Measurements from ENCODE around the gene HRH4. TPM values are rescaled to one million over a fixed set of nuclear protein-coding genes. Genes with fewer than 3 reads are reported as not detected.

HRH4 gene, protein sequence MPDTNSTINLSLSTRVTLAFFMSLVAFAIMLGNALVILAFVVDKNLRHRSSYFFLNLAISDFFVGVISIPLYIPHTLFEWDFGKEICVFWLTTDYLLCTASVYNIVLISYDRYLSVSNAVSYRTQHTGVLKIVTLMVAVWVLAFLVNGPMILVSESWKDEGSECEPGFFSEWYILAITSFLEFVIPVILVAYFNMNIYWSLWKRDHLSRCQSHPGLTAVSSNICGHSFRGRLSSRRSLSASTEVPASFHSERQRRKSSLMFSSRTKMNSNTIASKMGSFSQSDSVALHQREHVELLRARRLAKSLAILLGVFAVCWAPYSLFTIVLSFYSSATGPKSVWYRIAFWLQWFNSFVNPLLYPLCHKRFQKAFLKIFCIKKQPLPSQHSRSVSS
- total RNA-seq, result under 1 TPM in 1 of 2 donors, not detected in 1; 0.20 TPM
- polyA plus RNA-seq (2013, experiment 1 of 2), result 0.07 TPM
- not detected for polyA plus RNA-seq (2013, experiment 2 of 2)
- long read RNA-seq, experiment 1, result 0 reads
- long read RNA-seq, experiment 2, result 0 reads
- long read RNA-seq, experiment 3, result 0 reads
- long read RNA-seq, experiment 4, result 0 reads

DNA sequence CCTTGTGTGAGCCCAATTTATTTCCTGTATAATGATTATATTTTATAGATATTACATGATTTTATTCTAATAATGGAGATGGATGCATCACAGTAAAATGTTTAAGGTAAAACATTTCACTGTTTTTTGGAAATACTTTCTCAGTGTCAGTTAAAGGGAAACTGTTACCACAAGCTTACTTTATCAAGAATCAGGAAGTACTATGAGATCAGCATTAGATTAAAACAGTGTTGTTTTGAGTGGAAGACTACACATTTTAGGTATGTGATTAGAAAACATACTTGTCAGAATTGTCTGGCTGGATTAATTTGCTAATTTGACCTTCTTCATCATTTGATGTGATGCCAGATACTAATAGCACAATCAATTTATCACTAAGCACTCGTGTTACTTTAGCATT is at the start of gene HRH4:
TSS of gene HRH4 (plus strand) at position 250 of the 400 bp plus-strand sequence. CDS start at position 342, 92 bp downstream.
- Histone ChIP-seq H3K36me3 (ENCODE audit: control insufficient read depth, insufficient read depth, low read length) (no peaks in the 10 kb centered on the region), H3K4me1 (ENCODE audit: control insufficient read depth, insufficient read depth, low read length) (no peaks in the 10 kb centered on the region), H3K27me3 (ENCODE audit: control insufficient read depth, insufficient read depth, low read length, poor library complexity, severe bottlenecking) (no peaks in the 10 kb centered on the region), H3K4me3 (ENCODE audit: low read length) (no peak within 1 kb of the TSS), H3K27ac (ENCODE audit: low read depth, low read length) (no peak within 1 kb of the TSS), H3K9me3 (ENCODE audit: control insufficient read depth, low read length) (no peaks in the 10 kb centered on the region), H3K9ac (ENCODE audit: extremely low read depth, low read length, poor library complexity, severe bottlenecking) (no peak within 1 kb of the TSS)
- H3K27ac Mint-ChIP-seq, result no peak within 1 kb of the TSS
- H3K9me3 Mint-ChIP-seq, result peaks cover 9% of the 10 kb centered on the region
- no peak for DNase-seq
- WGBS, 2 experiments (ENCODE audit: insufficient coverage in 1 of 2, insufficient read length in 1 of 2), result 88 to 100% methylated on average over 1 of the region's 1 CpG
- no peaks in the 10 kb centered on the region for H3K4me1 Mint-ChIP-seq
- H3K27me3 Mint-ChIP-seq (ENCODE audit: insufficient read depth), result no peaks in the 10 kb centered on the region
- TF ChIP-seq, protein P1, sequence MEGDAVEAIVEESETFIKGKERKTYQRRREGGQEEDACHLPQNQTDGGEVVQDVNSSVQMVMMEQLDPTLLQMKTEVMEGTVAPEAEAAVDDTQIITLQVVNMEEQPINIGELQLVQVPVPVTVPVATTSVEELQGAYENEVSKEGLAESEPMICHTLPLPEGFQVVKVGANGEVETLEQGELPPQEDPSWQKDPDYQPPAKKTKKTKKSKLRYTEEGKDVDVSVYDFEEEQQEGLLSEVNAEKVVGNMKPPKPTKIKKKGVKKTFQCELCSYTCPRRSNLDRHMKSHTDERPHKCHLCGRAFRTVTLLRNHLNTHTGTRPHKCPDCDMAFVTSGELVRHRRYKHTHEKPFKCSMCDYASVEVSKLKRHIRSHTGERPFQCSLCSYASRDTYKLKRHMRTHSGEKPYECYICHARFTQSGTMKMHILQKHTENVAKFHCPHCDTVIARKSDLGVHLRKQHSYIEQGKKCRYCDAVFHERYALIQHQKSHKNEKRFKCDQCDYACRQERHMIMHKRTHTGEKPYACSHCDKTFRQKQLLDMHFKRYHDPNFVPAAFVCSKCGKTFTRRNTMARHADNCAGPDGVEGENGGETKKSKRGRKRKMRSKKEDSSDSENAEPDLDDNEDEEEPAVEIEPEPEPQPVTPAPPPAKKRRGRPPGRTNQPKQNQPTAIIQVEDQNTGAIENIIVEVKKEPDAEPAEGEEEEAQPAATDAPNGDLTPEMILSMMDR (conservative IDR thresholded peaks at IDR 0.05), result no peak
- no peak within 1 kb of the TSS for H3K4me3 Mint-ChIP-seq
- peaks cover 6% of the 10 kb centered on the region for H3K36me3 Mint-ChIP-seq (ENCODE audit: low read depth)

DNA sequence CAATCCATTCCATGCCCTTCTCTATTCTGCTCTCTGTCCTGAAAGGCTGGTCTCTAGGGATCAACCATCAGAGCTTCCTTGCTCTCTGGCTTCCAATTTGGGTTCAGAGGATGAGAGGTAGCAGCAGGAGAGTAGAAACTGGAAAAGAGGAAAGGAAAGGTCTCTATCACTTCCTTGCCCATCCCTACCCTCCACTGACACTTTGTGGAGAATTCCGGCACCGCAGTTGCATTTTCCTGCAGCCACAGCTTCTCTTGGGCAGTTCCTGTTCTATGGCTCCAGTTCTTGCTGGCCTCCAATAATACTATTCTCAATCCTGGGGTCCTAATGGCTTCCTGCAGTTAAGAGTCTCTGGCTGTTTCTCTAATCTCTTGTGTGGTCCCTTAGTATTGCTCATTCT is 47.3 kb upstream of the HRH4 start:
- DNase-seq, result peak; percentile 75
- Mint-ChIP-seq H3K4me3 (no peak overlapping the region), H3K27ac (no peak overlapping the region)

DNA sequence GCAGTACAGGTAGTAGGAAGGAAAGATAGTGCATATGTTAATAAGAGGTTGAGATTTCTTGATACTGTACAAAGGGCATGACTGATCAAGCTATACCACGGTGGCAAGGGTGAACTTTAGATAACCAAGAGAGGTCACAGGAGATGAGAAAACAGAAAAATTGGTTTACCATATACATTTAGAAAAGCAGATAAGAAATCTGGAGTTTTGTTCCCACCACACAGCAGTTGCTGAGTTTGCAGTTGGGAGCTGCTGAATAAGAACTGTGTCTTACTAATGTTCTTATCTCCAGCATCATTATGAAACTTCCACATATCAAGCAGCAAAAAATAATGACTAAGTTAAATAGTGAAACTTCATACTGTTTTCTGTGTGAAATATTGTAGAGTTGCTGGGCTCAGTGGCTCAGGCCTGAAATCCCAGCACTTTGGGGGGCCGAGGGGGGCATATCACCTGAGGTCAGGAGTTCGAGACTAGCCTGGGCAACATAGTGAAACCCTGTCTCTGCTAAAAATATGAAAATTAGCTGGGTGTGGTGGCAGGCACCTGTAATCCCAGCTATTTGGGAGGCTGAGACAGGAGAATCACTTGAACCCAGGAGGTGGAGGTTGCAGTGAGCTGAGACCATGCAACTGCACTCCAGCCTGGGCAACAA is 46.0 kb upstream of the HRH4 start:
- peaks cover 6% of the 10 kb centered on the region for H3K4me1 Mint-ChIP-seq
- no peaks in the 10 kb centered on the region for H3K36me3 ChIP-seq (ENCODE audit: control insufficient read depth, insufficient read depth, low read length)
- no peak overlapping the region for H3K27ac Mint-ChIP-seq
- H3K36me3 Mint-ChIP-seq (ENCODE audit: low read depth), result no peaks in the 10 kb centered on the region
- H3K9me3 ChIP-seq (ENCODE audit: control insufficient read depth, low read length), result no peaks in the 10 kb centered on the region
- no peak for DNase-seq
- H3K4me1 ChIP-seq (ENCODE audit: control insufficient read depth, insufficient read depth, low read length), result no peaks in the 10 kb centered on the region
- H3K27me3 ChIP-seq (ENCODE audit: control insufficient read depth, insufficient read depth, low read length, poor library complexity, severe bottlenecking), result no peaks in the 10 kb centered on the region
- no peaks in the 10 kb centered on the region for H3K9me3 Mint-ChIP-seq
- H3K27me3 Mint-ChIP-seq (ENCODE audit: insufficient read depth), result peaks cover 2% of the 10 kb centered on the region
- WGBS, 2 experiments (ENCODE audit: insufficient coverage in 1 of 2, insufficient read length in 1 of 2), result 85 to 87% methylated on average over 3 of the region's 3 CpGs
- TF ChIP-seq, protein P1 (conservative IDR thresholded peaks at IDR 0.05), result no peak
- H3K9ac ChIP-seq (ENCODE audit: extremely low read depth, low read length, poor library complexity, severe bottlenecking), result no peak overlapping the region
- H3K4me3 Mint-ChIP-seq, result no peak overlapping the region
- no peak overlapping the region for H3K27ac ChIP-seq (ENCODE audit: low read depth, low read length)
- no peak overlapping the region for H3K4me3 ChIP-seq (ENCODE audit: low read length)

More for the DNA sequence above, 47.3 kb upstream of the HRH4 start:
- no peaks in the 10 kb centered on the region for H3K36me3 Mint-ChIP-seq (ENCODE audit: low read depth)
- 59 to 65% methylated on average over 2 of the region's 2 CpGs for WGBS, 2 experiments (ENCODE audit: insufficient coverage in 1 of 2, insufficient read length in 1 of 2)
- Histone ChIP-seq H3K36me3 (ENCODE audit: control insufficient read depth, insufficient read depth, low read length) (no peaks in the 10 kb centered on the region), H3K4me3 (ENCODE audit: low read length) (no peak overlapping the region), H3K27me3 (ENCODE audit: control insufficient read depth, insufficient read depth, low read length, poor library complexity, severe bottlenecking) (no peaks in the 10 kb centered on the region), H3K4me1 (ENCODE audit: control insufficient read depth, insufficient read depth, low read length) (no peaks in the 10 kb centered on the region), H3K9ac (ENCODE audit: extremely low read depth, low read length, poor library complexity, severe bottlenecking) (no peak overlapping the region), H3K27ac (ENCODE audit: low read depth, low read length) (no peak overlapping the region), H3K9me3 (ENCODE audit: control insufficient read depth, low read length) (no peaks in the 10 kb centered on the region)
- H3K9me3 Mint-ChIP-seq, result no peaks in the 10 kb centered on the region
- TF ChIP-seq, protein P1 (conservative IDR thresholded peaks at IDR 0.05), result peak; percentile 73
- peaks cover 5% of the 10 kb centered on the region for H3K27me3 Mint-ChIP-seq (ENCODE audit: insufficient read depth)
- H3K4me1 Mint-ChIP-seq, result peaks cover 6% of the 10 kb centered on the region

Measured in endodermal cell (in vitro differentiated cells).